NB4 (cell line): ENCODE data around the gene ANGPTL8.

Experiments
- POLR2A ChIP-seq: IDR thresholded peaks from 2 replicates; pipeline ENCODE4 v1.6.1; 2011; ENCODE audit warnings: mild to moderate bottlenecking; ENCODE audit not compliant: insufficient read length; ENCODE audit errors: extremely low read depth
- TF ChIP-seq, protein P1 (sequence below): IDR thresholded peaks from one replicate; pipeline ENCODE4 v1.5.1; 2012; ENCODE audit warnings: low read depth, low read length
- TF ChIP-seq, protein P2 (sequence below): IDR thresholded peaks from 2 replicates; pipeline ENCODE4 v1.6.1; 2011; ENCODE audit warnings: low read depth, low read length

DNA sequence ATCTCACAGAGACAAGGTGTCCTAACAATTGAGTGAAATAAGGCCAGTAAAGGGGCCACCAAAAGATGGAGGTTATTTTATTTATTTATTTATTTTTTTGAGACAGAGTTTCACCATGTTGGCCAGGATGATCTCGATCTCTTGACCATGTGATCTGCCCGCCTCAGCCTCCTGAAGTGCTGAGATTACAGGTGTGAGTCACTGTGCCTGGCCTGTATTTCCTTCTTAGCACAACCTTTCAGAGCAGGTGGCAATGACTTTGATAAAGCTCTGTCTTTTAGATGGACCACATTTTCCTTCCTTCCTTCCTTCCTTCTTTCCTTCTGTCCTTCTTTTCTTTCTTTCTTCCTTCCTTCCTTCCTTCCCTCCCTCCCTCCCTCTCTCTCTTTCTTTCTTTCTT is 33.9 kb downstream of the ANGPTL8 start:
- TF ChIP-seq, protein P1, sequence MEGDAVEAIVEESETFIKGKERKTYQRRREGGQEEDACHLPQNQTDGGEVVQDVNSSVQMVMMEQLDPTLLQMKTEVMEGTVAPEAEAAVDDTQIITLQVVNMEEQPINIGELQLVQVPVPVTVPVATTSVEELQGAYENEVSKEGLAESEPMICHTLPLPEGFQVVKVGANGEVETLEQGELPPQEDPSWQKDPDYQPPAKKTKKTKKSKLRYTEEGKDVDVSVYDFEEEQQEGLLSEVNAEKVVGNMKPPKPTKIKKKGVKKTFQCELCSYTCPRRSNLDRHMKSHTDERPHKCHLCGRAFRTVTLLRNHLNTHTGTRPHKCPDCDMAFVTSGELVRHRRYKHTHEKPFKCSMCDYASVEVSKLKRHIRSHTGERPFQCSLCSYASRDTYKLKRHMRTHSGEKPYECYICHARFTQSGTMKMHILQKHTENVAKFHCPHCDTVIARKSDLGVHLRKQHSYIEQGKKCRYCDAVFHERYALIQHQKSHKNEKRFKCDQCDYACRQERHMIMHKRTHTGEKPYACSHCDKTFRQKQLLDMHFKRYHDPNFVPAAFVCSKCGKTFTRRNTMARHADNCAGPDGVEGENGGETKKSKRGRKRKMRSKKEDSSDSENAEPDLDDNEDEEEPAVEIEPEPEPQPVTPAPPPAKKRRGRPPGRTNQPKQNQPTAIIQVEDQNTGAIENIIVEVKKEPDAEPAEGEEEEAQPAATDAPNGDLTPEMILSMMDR: no peak
- no peak for TF ChIP-seq POLR2A
- TF ChIP-seq, protein P2, sequence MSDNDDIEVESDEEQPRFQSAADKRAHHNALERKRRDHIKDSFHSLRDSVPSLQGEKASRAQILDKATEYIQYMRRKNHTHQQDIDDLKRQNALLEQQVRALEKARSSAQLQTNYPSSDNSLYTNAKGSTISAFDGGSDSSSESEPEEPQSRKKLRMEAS: no peak
